NCI-H187 (cell line): ENCODE data around the gene DCUN1D2.
A peak's percentile ranks its signal among the peaks of the same experiment; 100 is the strongest.
"Not testable (repeated sequence)": the region's sequence is repeated elsewhere in the genome, so short reads cannot be mapped to it uniquely, and the experiment has no call there.

ENCODE experiments used
- DNase-seq, 2 experiments: peaks; one replicate each; lab custom pipeline; 2025; lab: John Stamatoyannopoulos, UW

Gene DCUN1D2

GRCh38 chr13:113464476-113464875 is 26.0 kb downstream of the DCUN1D2 start:
- DNase-seq: no peak

GRCh38 chr13:113461022-113461751 is 29.3 kb downstream of the DCUN1D2 start:
- no peak for DNase-seq

GRCh38 chr13:113460599-113460998 is 29.9 kb downstream of the DCUN1D2 start:
- no peak for DNase-seq

DNA sequence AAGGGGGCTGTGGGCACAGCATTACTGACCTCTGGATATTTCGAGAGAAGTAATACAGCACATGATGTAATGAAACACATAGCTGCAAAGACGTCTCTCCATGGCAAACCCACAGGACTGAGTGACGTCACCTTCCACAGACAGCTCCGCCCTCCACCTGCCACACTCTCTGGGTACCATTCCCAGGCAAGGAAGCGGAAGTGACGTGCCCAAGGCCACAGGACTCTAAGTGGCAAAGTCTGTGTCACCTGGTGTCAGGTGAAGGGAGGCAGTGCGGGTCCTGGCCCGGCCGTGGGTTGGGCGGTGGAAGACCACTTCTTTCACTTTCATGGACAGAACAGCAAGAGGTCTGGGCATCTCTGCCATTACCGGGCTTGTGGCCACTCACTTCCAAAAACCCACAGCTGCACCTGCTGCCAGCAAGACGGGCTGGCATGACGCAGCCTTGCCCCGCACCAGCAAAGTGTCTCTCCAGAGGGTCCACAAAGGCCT is 30.4 kb downstream of the DCUN1D2 start:
- no peak for DNase-seq

GRCh38 chr13:113458253-113459065 is 32.1 kb downstream of the DCUN1D2 start:
- DNase-seq: no peak

- no peak for DNase-seq
These were observed 33.0 kb downstream of the DCUN1D2 start for GRCh38 chr13:113457510-113457909.

- DNase-seq: no peak
These were observed 34.3 kb downstream of the DCUN1D2 start for GRCh38 chr13:113456116-113456702.

GRCh38 chr13:113455384-113455783 is 35.1 kb downstream of the DCUN1D2 start:
- DNase-seq: no peak

- no peak for DNase-seq
These were observed 35.6 kb downstream of the DCUN1D2 start for GRCh38 chr13:113454936-113455335.

GRCh38 chr13:113452942-113453901 is 37.3 kb downstream of the DCUN1D2 start, which contains the start of gene ADPRHL1:
Gene ADPRHL1, minus strand, starts transcription at chr13:113453488. Its CDS starts 51 bp downstream, at chr13:113453437.
- DNase-seq: peak; percentile 74 to 89

GRCh38 chr13:113452466-113452865 is 38.0 kb downstream of the DCUN1D2 start:
- DNase-seq: no peak

- no peak for DNase-seq
These were observed 38.5 kb downstream of the DCUN1D2 start for GRCh38 chr13:113451951-113452421.

DNA sequence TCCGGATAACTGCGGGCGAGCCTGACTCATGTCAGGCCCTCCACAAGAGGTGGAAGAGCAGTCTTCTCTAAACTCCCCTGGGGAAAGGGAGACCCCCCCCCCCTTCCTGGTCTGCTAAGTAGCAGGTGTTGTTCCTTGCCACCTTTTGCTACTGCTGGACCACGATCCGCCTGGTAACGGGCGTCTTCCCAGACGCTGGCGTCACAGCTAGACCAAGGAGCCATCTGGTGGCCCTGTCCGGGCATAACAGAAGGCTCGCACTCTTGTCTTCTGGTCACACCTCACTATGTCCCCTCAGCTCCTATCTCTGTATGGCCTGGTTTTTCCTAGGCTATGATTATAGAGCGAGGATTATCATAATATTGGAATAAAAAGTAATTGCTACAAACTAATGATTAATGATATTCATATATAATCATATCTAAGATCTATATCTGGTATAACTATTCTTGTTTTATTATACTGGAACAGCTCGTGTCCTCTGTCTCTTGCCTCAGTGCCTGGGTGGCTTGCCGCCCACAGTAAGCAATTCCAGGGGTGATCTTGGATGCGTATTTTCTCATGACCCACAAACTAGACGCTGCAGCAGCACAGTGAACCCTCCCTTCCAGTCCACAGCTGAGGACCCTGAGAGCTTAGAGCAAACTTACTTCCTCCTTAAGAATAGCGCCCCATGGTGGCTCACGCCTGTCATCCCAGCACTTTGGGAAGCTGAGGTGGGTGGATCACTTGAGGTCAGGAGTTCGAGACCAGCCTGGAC is 39.5 kb downstream of the DCUN1D2 start:
- not testable (repeated sequence) for DNase-seq

DNA sequence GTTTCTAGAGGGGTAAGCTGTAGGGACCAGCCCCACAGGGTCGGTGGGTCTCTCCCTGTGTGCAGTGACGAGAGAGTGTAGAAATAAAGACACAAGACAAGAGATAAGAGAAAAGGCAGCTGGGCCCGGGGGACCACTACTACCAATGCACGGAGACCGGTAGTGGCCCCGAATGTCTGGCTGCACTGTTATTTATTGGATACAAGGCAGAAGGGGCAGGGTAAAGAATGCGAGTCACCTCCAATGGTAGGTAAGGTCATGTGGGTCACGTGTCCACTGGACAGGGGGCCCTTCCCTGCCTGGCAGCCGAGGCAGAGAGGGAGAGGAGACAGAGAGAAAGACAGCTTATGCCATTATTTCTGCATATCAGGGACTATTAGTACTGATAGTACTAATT is 40.2 kb downstream of the DCUN1D2 start:
- not testable (repeated sequence) for DNase-seq

DNA sequence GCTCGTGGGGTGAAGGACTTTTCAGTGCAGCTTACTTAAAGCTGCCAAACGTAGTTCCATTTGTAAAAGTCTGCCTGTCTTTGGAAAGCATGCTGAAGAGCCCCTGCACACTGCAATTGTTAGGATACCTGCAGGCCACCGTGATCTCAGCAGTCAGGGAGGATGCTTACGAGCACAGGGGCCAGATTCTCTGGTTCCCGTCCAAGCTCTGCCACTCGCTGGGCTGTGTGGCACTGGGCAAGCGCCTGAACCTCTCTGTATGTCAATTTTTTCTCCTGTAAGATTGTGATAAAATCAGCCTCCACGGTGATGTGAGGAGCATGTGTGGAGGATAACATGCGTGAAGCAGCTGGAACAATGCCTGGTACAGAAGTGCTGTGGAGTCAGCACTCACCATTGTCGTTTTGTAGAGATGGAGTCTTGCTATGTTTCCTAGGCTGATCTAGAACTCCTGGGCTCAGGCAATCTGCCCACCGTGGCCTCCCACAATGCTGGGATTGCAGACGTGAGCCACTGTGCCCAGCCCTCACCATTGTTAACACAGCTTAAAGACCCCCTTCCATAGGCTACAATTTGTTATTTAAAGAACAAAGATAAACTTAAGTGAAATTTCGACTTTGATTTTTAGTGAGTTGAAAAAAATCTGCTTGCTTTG is 40.7 kb downstream of the DCUN1D2 start:
- no peak for DNase-seq

DNA sequence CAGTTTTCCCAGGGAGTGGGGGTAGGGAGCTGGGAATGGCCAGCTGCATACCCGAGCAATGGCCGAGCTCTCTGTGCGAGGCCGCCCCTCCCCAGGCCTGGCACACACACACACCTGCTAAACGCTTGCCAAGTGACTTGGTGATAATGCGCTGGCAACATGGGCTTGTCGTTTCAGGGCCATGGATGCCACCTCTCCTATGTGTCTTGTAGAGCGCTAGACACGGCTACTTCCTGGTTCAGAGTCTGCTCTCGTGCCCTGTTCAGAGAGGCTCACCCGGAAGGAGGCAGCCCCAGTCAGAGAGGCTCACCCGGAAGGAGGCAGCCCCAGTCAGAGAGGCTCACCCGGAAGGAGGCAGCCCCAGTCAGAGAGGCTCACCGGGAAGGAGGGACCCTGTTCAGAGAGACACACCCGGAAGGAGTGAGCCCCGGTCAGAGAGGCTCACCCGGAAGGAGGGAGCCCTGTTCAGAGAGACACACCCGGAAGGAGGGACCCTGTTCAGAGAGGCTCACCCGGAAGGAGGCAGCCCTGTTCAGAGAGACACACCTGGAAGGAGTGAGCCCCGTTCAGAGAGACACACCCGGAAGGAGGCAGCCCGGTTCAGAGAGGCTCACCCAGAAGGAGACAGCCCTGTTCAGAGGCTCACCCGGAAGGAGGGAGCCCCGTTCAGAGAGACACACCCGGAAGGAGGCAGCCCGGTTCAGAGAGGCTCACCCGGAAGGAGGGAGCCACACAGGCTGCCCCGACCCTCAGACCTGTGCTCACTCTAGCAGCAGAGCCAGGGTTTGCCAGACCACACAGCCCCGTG is 41.4 kb downstream of the DCUN1D2 start:
- DNase-seq: peak; percentile 63 to 91

DNA sequence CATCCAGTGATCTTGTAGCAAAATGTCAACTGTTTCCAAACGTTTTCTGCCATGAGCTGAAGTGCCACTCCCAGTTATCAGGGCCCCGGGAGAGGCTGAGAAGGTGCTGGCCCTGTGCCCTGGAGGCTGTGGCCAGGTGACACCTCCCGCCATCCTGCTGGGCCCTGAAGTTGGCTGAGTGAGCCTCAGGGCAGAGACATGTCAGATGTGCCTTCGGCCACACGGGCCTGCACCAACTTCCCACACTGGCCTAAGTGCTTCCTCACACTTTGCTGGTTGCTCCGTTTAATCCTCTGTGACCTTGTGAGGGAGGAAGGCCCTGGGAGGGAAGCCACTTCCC is 42.0 kb downstream of the DCUN1D2 start:
- DNase-seq: no peak

DNA sequence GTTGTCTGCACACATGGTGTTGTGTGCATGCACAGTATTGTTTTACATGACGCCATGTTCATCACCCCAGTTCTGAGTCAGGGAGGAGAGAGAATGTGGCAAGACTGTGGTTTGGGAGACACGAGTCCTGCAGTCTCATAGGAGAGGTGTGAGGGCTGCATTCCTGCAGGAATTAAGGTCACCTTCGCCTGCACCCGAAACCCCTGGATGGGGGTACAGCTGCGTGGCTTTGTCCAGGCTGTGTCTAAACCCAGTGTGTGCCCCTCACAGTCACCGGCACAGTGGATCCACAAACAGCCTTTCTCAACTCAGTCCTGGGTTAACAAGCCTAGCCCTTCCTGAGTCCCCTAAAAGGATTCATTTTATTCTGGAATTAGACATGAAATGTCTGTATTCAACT is 42.9 kb downstream of the DCUN1D2 start:
- no peak for DNase-seq

DNA sequence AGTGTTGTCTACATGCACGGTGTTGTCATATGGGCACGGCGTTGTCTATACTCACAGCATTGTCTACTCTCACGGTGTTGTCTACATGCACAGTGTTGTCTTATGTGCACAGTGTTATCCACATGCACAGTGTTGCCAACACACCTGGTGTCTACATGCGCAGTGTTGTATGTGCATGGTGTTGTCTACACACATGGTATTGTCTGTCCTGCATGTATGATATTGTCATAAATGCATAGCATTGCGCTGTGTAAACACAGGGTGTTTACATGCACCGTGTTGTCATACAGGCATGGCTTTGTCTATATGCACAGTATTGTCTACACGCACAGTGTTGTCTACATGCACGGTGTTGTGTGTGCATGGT is 44.0 kb downstream of the DCUN1D2 start:
- DNase-seq: no peak
